PC-9 (cell line): ENCODE results near the gene CLIC5. TPM values are rescaled to one million over a fixed set of nuclear protein-coding genes. Genes with fewer than 3 reads are reported as not detected.

Experiments used
- Bru-seq: library from RNA; stranded (reverse); fragments of 400-500 nt; gene quantifications from one replicate; lab custom pipeline; 2021; lab: Mats Ljungman, UMichigan
- BruChase-seq, 2 experiments: library from RNA; stranded (reverse); fragments of 400-500 nt; gene quantifications; one replicate each; lab custom pipeline; 2021; lab: Mats Ljungman, UMichigan
- BruUV-seq: library from RNA; stranded (reverse); fragments of 400-500 nt; replicated peaks from 2 replicates; lab custom pipeline; 2021; lab: Mats Ljungman, UMichigan
- CTCF ChIA-PET: fragments of 300-600 bp; sonication (Branson Sonifier 250); formaldehyde crosslinking; loops from one replicate; lab custom pipeline; 2022; ENCODE audit warnings: antibody characterized with exemption; lab: Charles Lee
- POLR2A ChIA-PET: fragments of 300-600 bp; sonication (Branson Sonifier 250); formaldehyde crosslinking; loops from one replicate; lab custom pipeline; 2022; ENCODE audit warnings: antibody characterized with exemption; ENCODE audit not compliant: unreplicated experiment; lab: Charles Lee
- DNase-seq, 2 experiments: peaks; one replicate each; pipeline versions ENCODE4 v3.0.0 to v3.0.0-alpha.2; 2015 to 2022; ENCODE audit warnings: mixed read lengths in 1 of 2
- H2AFZ ChIP-seq: fragments of 200-600 bp; sonication (generic); 2 replicates; pipeline ENCODE4 v1.8.1; 2017; ENCODE audit warnings: antibody characterized with exemption
- H3F3A ChIP-seq: fragments of 200-600 bp; sonication (generic); 2 replicates; pipeline ENCODE4 v1.8.1; 2017; ENCODE audit warnings: antibody characterized with exemption, mild to moderate bottlenecking, low read depth; ENCODE audit not compliant: insufficient read depth
- H3K27ac ChIP-seq: fragments of 200-600 bp; sonication (generic); 2 replicates; pipeline ENCODE4 v1.6.1; 2016; ENCODE audit warnings: mixed run types
- H3K27me3 ChIP-seq: fragments of 200-600 bp; sonication (generic); 2 replicates; pipeline ENCODE4 v1.6.1; 2016; ENCODE audit warnings: low read depth, mixed run types; ENCODE audit not compliant: insufficient read depth
- H3K36me3 ChIP-seq: fragments of 200-600 bp; sonication (generic); 2 replicates; pipeline ENCODE4 v1.6.1; 2016; ENCODE audit warnings: low read depth, mixed run types
- H3K4me1 ChIP-seq: fragments of 200-600 bp; sonication (generic); replicated peaks from 2 replicates; pipeline ENCODE4 v1.6.1; 2016; ENCODE audit warnings: mixed run types; ENCODE audit not compliant: insufficient read depth
- H3K4me2 ChIP-seq: fragments of 200-600 bp; sonication (generic); 2 replicates; pipeline ENCODE4 v1.6.1; 2017; ENCODE audit warnings: mixed run types
- H3K4me3 ChIP-seq: fragments of 200-600 bp; sonication (generic); 2 replicates; pipeline ENCODE4 v1.6.1; 2016; ENCODE audit warnings: mixed run types
- H3K79me2 ChIP-seq: fragments of 200-600 bp; sonication (generic); 2 replicates; pipeline ENCODE4 v1.6.1; 2017; ENCODE audit warnings: low read depth, mixed run types
- H3K9me2 ChIP-seq: fragments of 200-600 bp; sonication (generic); 2 replicates; pipeline ENCODE4 v1.8.1; 2017; ENCODE audit warnings: mild to moderate bottlenecking; ENCODE audit not compliant: insufficient read depth
- H3K9me3 ChIP-seq: fragments of 200-600 bp; sonication (generic); 2 replicates; pipeline ENCODE4 v1.8.1; 2016; ENCODE audit warnings: low read depth; ENCODE audit not compliant: insufficient read depth
- H4K20me1 ChIP-seq: fragments of 200-600 bp; sonication (generic); 2 replicates; pipeline ENCODE4 v1.8.1; 2017; ENCODE audit not compliant: insufficient read depth
- EZH2 ChIP-seq: fragments of 200-600 bp; sonication (generic); IDR thresholded peaks from 2 replicates; pipeline ENCODE4 v1.8.0; 2017; ENCODE audit warnings: antibody characterized with exemption, low read depth
- intact Hi-C: fragments of 100-400 bp; cut with micrococcal nuclease; formaldehyde crosslinking; loops from one replicate; pipeline ENCODE4 v1.10.0; 2022; ENCODE audit not compliant: unreplicated experiment
- long read RNA-seq: library from polyadenylated mRNA; stranded (forward); transcript quantifications from one replicate; pipeline ENCODE4 v2.0.0, GENCODE V29; 2022
- total RNA-seq: library from RNA; stranded (reverse); gene quantifications from 2 replicates; pipeline ENCODE4 v1.2.3, GENCODE V29; 2021
- TF ChIP-seq, protein P1 (sequence below): fragments of 200-600 bp; sonication (generic); conservative IDR thresholded peaks from 2 replicates; pipeline ENCODE4 v1.6.1; 2017; ENCODE audit warnings: mixed run types, antibody characterized with exemption, mild to moderate bottlenecking, moderate library complexity

The CLIC5 gene
- total RNA-seq = 2.0 and 2.1 TPM in 2 replicates
- Bru-seq, nascent RNA = percentile 31 among the genes with signal in this experiment
- BruChase-seq, experiment 1, labeled RNA remaining after a 2-hour chase = percentile 29 among the genes with signal in this experiment
- percentile 25 among the genes with signal in this experiment for BruChase-seq, experiment 2, labeled RNA remaining after a 6-hour chase
- long read RNA-seq = 0 reads

DNA sequence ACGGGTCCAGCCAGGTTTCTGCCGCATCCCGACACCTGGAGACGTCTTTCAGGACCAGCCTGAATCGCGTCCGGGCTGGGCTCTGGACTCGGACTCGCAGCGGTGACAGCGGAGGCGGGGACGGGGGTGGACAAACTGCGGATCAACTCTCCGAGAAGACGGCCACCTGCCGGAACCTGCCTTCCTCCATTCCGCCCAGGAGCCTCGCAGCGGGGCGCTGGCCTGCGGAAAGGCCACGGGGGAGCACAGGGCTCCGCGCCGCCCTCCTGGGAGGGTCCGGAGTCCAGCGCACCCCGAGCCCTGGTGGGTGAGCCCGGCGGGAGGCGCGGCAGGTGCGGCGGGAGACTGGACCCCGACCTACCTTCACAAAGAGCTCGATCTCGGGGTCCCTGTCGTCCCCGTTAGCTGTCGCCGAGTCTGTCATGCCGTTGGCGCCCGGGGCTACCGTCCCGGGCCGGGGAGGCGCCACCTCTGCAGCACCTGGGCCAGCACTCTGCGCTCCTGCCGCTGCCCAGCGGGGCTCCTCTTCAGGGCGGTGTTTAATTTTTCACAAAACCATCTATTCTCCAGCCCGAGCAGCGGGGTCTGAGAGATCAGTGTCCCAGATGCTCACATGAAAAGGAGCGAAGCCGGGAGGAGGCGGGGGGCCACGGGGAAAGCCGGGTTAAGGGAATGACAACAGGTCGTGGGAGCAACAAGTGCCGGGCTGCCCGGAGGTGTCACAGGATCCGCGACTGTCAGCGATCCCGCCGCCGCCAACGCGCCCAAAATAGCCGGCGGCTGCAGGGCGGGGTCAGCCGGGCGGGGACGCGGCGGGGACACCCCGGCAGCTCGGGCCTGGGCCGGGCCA, at the start of gene CLIC5:
CLIC5 (minus strand) TSS at position 742 of the 850 bp plus-strand sequence; CDS start at position 424, 318 bp downstream.
- intact Hi-C loops = no loop called here

DNA sequence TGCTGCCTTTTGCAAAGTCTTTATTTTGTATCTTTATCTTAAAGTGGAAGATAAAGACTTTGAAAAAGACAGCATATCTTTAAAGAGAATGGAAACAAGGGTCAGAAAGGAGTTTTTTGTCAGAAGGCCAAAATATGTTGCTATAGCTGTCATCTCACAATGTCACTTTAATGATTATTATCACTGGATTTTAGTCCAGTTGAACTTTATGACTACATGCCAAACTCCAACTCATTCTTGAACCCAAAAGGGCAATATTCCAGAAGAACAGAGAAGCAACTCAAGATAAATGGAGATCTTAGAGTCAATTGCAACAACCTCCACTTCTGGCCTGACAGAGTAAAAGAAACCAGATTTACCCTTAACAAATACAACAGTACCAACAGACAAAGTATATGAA, 47.3 kb upstream of the CLIC5 start:
- Histone ChIP-seq H3K27ac (no peak overlapping the region), H3K79me2 (no peaks in the 10 kb centered on the region), H3K9me3 (no peaks in the 10 kb centered on the region), H2AFZ (no peak overlapping the region), H3K9me2 (no peaks in the 10 kb centered on the region), H3K4me3 (no peak overlapping the region), H3F3A (no peaks in the 10 kb centered on the region), H3K4me1 (no peaks in the 10 kb centered on the region), H3K36me3 (no peaks in the 10 kb centered on the region), H3K27me3 (peaks cover 15% of the 10 kb centered on the region; the same call in 1 of the 2 replicates), H4K20me1 (no peaks in the 10 kb centered on the region), H3K4me2 (no peak overlapping the region)
- TF ChIP-seq EZH2 = no peak
- TF ChIP-seq, protein P1, sequence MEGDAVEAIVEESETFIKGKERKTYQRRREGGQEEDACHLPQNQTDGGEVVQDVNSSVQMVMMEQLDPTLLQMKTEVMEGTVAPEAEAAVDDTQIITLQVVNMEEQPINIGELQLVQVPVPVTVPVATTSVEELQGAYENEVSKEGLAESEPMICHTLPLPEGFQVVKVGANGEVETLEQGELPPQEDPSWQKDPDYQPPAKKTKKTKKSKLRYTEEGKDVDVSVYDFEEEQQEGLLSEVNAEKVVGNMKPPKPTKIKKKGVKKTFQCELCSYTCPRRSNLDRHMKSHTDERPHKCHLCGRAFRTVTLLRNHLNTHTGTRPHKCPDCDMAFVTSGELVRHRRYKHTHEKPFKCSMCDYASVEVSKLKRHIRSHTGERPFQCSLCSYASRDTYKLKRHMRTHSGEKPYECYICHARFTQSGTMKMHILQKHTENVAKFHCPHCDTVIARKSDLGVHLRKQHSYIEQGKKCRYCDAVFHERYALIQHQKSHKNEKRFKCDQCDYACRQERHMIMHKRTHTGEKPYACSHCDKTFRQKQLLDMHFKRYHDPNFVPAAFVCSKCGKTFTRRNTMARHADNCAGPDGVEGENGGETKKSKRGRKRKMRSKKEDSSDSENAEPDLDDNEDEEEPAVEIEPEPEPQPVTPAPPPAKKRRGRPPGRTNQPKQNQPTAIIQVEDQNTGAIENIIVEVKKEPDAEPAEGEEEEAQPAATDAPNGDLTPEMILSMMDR = no peak
- ChIA-PET POLR2A (no interaction called here), CTCF (no interaction called here)
- DNase-seq = no peak
- intact Hi-C loops = loop anchor here (10.0 kb wide), 1 partner anchor 128 kb away; no protein-coding TSS in a partner anchor
- no TSS peak for BruUV-seq

More for the DNA sequence above, at the start of gene CLIC5:
- Histone ChIP-seq H2AFZ (peak within 1 kb of the TSS; percentile 75), H3F3A (no peaks in the 10 kb centered on the region), H3K4me2 (peak within 1 kb of the TSS; percentile 96), H3K9me2 (no peaks in the 10 kb centered on the region), H4K20me1 (no peaks in the 10 kb centered on the region), H3K27me3 (peaks cover 45% of the 10 kb centered on the region), H3K9me3 (no peaks in the 10 kb centered on the region), H3K36me3 (no peaks in the 10 kb centered on the region), H3K4me3 (peak within 1 kb of the TSS; percentile 54), H3K4me1 (0 out of 2 replicates have a peak, but pooled peaks cover 9% of the 10 kb centered on the region), H3K79me2 (no peaks in the 10 kb centered on the region), H3K27ac (no peak within 1 kb of the TSS)
- TF ChIP-seq, protein P1 = no peak
- peak; percentile 87; the same call in 1 of the 2 replicates for TF ChIP-seq EZH2
- no TSS peak for BruUV-seq
- ChIA-PET CTCF (interaction anchor here (0.6 kb wide), 1 partner anchor 432 kb away, joined by 4 read pairs; no protein-coding TSS in a partner anchor), POLR2A (interaction anchor here (0.6 kb wide), 1 partner anchor 74 kb away, joined by 29 read pairs; no protein-coding TSS in a partner anchor)
- DNase-seq = peak in 1 of 2 experiments; percentile 37

DNA sequence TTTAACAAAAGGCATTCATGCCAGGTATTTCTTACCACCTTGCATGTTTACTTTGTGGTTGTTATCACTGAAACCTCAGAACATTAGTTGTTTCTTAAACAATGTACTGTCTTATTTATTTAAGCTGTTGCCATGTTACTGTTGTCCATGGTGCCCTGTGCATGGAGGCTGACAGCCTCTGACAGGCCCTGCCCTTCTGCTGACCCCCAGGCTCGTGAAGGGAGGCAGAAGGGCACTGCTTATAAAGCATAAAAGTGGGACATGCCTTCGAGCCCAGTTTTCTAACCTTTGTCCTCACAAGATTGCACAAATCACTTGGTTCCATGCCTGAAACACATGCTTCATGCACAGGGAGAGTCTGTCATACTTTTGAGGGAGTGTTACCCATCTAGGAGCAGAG, 46.7 kb upstream of the CLIC5 start:
- H3K4me3 ChIP-seq = no peak overlapping the region
- H3K27ac ChIP-seq = no peak overlapping the region
- H3K4me1 ChIP-seq = no peaks in the 10 kb centered on the region
- POLR2A ChIA-PET = interaction anchor here (0.6 kb wide), 1 partner anchor 60 kb away, joined by 3 read pairs; no protein-coding TSS in a partner anchor
- H3K9me2 ChIP-seq = no peaks in the 10 kb centered on the region
- no TSS peak for BruUV-seq
- H3K27me3 ChIP-seq = peaks cover 12% of the 10 kb centered on the region; the same call in 1 of the 2 replicates
- no peaks in the 10 kb centered on the region for H3F3A ChIP-seq
- no peak overlapping the region for H3K4me2 ChIP-seq
- no peaks in the 10 kb centered on the region for H3K36me3 ChIP-seq
- H3K79me2 ChIP-seq = no peaks in the 10 kb centered on the region
- H2AFZ ChIP-seq = no peak overlapping the region
- no peaks in the 10 kb centered on the region for H3K9me3 ChIP-seq
- no peaks in the 10 kb centered on the region for H4K20me1 ChIP-seq
- CTCF ChIA-PET = no interaction called here
- TF ChIP-seq, protein P1 = no peak
- TF ChIP-seq EZH2 = no peak
- DNase-seq = peak; percentile 70 to 72
- intact Hi-C loops = loop anchor here (10.0 kb wide), 1 partner anchor 128 kb away; no protein-coding TSS in a partner anchor
